ENCODE data around the gene GARNL3.

Gene GARNL3

DNA sequence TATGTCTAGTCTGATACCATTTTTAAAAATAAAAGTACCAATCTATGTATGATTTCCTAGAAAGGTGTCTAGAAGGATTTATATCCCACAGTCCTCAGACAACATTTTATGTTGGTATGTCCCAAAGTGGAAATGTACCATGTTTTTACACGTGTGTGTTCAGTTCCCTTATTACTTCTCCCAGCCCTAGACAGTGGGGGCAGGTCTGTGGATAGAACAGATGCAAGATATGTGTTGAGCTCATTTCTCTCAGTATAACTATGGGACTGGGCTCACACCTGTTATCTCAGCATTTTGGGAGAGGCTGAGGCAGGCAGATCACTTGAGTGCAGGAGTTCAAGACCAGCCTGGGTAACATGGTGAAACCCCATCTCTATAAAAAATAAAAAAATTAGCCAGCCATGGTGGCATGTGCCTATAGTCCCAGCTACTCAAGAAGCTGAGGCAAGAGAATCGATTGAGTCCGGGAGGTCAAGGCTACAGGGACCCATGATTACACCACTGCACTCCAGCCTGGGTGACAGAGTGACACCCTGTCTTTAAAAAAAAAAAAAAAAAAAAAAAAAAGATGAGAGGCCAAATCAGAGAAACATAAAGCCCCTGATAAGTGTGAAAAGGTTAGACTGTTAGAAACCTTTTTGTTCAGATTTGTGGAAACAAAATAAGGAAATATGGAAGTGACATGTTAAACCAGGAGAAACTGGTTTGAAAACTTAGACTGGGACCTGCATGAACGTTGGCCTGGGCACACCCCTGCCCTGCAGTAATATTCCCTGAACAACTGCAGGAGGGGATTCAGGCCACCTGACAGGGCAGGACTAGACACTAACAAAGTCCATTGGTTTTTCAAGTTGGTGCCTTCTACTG is 125.0 kb downstream of the GARNL3 start:
- no peak for DNase-seq (ENCODE audit: low read depth)
- TF ChIP-seq, protein P1, sequence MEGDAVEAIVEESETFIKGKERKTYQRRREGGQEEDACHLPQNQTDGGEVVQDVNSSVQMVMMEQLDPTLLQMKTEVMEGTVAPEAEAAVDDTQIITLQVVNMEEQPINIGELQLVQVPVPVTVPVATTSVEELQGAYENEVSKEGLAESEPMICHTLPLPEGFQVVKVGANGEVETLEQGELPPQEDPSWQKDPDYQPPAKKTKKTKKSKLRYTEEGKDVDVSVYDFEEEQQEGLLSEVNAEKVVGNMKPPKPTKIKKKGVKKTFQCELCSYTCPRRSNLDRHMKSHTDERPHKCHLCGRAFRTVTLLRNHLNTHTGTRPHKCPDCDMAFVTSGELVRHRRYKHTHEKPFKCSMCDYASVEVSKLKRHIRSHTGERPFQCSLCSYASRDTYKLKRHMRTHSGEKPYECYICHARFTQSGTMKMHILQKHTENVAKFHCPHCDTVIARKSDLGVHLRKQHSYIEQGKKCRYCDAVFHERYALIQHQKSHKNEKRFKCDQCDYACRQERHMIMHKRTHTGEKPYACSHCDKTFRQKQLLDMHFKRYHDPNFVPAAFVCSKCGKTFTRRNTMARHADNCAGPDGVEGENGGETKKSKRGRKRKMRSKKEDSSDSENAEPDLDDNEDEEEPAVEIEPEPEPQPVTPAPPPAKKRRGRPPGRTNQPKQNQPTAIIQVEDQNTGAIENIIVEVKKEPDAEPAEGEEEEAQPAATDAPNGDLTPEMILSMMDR (conservative IDR thresholded peaks at IDR 0.05; ENCODE audit: low read length) = no peak
- no peak overlapping the region for H3K4me3 ChIP-seq (ENCODE audit: low read length)

- DNase-seq (ENCODE audit: low read depth) = no peak
- no peak overlapping the region for H3K4me3 ChIP-seq (ENCODE audit: low read length)
- TF ChIP-seq, protein P1 (conservative IDR thresholded peaks at IDR 0.05; ENCODE audit: low read length) = no peak
Observed at GRCh38 chr9:127390248-127390545, 125.6 kb downstream of the GARNL3 start.

DNA sequence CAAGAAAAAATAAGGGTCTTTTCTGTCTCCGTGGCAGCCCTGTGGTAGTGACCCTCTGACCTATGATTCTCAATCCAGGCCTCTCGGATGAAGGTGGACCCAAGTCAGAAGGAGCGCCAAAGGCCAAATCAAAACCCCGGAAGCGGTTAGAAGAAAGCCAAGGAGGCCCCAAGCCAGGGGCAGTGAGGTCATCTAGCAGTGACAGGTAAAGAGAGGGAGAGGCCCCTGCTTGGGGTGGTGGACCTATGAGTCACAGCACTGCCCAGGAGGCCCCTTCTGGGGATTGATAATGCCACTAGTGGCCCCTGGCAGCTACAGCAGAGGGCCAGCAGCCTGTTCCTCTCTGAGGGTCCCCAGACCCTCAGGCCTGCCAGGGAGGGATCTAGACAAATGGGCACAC is 126.0 kb downstream of the GARNL3 start:
- H3K4me3 ChIP-seq (ENCODE audit: low read length) = no peak overlapping the region
- TF ChIP-seq, protein P1 (conservative IDR thresholded peaks at IDR 0.05; ENCODE audit: low read length) = no peak
- no peak for DNase-seq (ENCODE audit: low read depth)

DNA sequence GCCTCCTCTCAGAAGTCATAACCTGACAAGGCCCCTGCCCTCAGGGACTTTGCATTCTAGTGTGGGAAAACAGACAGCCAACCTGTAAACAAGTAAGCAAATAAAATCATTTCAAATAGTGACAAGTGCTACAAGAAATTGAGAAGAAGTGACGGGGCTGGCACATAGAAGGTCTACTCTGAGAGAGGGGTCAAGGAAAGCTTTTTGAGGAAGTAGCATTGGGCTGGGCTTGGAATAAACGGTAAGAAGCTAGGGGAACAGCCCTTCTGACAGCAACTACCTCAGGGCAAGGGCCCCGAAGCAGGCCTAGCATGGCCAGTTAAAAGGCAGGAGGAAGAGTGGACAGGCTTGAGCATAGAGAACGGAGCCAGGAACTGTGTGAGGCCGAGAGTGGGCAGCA is 127.6 kb downstream of the GARNL3 start:
- no peak overlapping the region for H3K4me3 ChIP-seq (ENCODE audit: low read length)
- no peak for DNase-seq (ENCODE audit: low read depth)
- TF ChIP-seq, protein P1 (conservative IDR thresholded peaks at IDR 0.05; ENCODE audit: low read length) = no peak

GRCh38 chr9:127392976-127393375 is 128.4 kb downstream of the GARNL3 start:
- TF ChIP-seq, protein P1 (conservative IDR thresholded peaks at IDR 0.05; ENCODE audit: low read length) = no peak
- DNase-seq (ENCODE audit: low read depth) = no peak
- no peak overlapping the region for H3K4me3 ChIP-seq (ENCODE audit: low read length)

- TF ChIP-seq, protein P1 (conservative IDR thresholded peaks at IDR 0.05; ENCODE audit: low read length) = peak; percentile 42
- no peak overlapping the region for H3K4me3 ChIP-seq (ENCODE audit: low read length)
- peak; percentile 24 for DNase-seq (ENCODE audit: low read depth)
Observed at GRCh38 chr9:127393645-127394044, 129.1 kb downstream of the GARNL3 start.

- DNase-seq (ENCODE audit: low read depth) = peak; percentile 8
- TF ChIP-seq, protein P1 (conservative IDR thresholded peaks at IDR 0.05; ENCODE audit: low read length) = no peak
- H3K4me3 ChIP-seq (ENCODE audit: low read length) = no peak overlapping the region
Observed at GRCh38 chr9:127395497-127396252, 131.1 kb downstream of the GARNL3 start.
